IPS-11a (cell line): ENCODE data around the gene ACOT7.

Experiments
- H3K4me3 ChIP-seq: one replicate; pipeline ENCODE4 v1.5.1; 2013; ENCODE audit warnings: low read depth, low read length, control low read depth

ACOT7 gene

GRCh38 chr1:6348511-6349191 is 44.9 kb downstream of the ACOT7 start:
- no peak overlapping the region for H3K4me3 ChIP-seq

GRCh38 chr1:6347641-6348487 is 45.7 kb downstream of the ACOT7 start:
- no peak overlapping the region for H3K4me3 ChIP-seq

- H3K4me3 ChIP-seq, result no peak overlapping the region
Measured at GRCh38 chr1:6345460-6345859, 48.1 kb downstream of the ACOT7 start.

GRCh38 chr1:6345009-6345408 is 48.6 kb downstream of the ACOT7 start:
- no peak overlapping the region for H3K4me3 ChIP-seq

- H3K4me3 ChIP-seq, result no peak overlapping the region
Measured at GRCh38 chr1:6343506-6344405, 49.8 kb downstream of the ACOT7 start.

- H3K4me3 ChIP-seq, result no peak overlapping the region
Measured at GRCh38 chr1:6342056-6342455, 51.5 kb downstream of the ACOT7 start.

- no peak overlapping the region for H3K4me3 ChIP-seq
Measured at GRCh38 chr1:6338695-6339094, 54.9 kb downstream of the ACOT7 start.

GRCh38 chr1:6336776-6337622 is 56.6 kb downstream of the ACOT7 start:
- H3K4me3 ChIP-seq, result no peak overlapping the region

GRCh38 chr1:6334261-6334993 is 59.1 kb downstream of the ACOT7 start:
- H3K4me3 ChIP-seq, result no peak overlapping the region

GRCh38 chr1:6332821-6333220 is 60.7 kb downstream of the ACOT7 start:
- no peak overlapping the region for H3K4me3 ChIP-seq

GRCh38 chr1:6331543-6332273 is 61.9 kb downstream of the ACOT7 start:
- H3K4me3 ChIP-seq, result no peak overlapping the region

GRCh38 chr1:6330410-6330911 is 63.1 kb downstream of the ACOT7 start:
- H3K4me3 ChIP-seq, result no peak overlapping the region

- no peak overlapping the region for H3K4me3 ChIP-seq
Measured at GRCh38 chr1:6329851-6330250, 63.7 kb downstream of the ACOT7 start.

- H3K4me3 ChIP-seq, result no peak overlapping the region
Measured at GRCh38 chr1:6329396-6329795, 64.2 kb downstream of the ACOT7 start.

- H3K4me3 ChIP-seq, result no peak overlapping the region
Measured at GRCh38 chr1:6328696-6329095, 64.9 kb downstream of the ACOT7 start.

GRCh38 chr1:6328091-6328490 is 65.5 kb downstream of the ACOT7 start:
- H3K4me3 ChIP-seq, result no peak overlapping the region

- H3K4me3 ChIP-seq, result no peak overlapping the region
Measured at GRCh38 chr1:6325482-6325881, 68.1 kb downstream of the ACOT7 start.

GRCh38 chr1:6322161-6322560 is 71.4 kb downstream of the ACOT7 start:
- no peak overlapping the region for H3K4me3 ChIP-seq

- H3K4me3 ChIP-seq, result no peak overlapping the region
Measured at GRCh38 chr1:6321205-6321604, 72.4 kb downstream of the ACOT7 start.
